CD4-positive, alpha-beta T cell treated with Interleukin-4 for 1 hour (primary cell): Measurements from ENCODE around the gene TOR1B.
"Not testable (repeated sequence)": the region's sequence is repeated elsewhere in the genome, so short reads cannot be mapped to it uniquely, and the experiment has no call there.

Experiments used
- DNase-seq, 2 donors: peaks; one replicate each; pipeline ENCODE4 v3.0.0-alpha.2; 2020 to 2022

TOR1B gene

DNA sequence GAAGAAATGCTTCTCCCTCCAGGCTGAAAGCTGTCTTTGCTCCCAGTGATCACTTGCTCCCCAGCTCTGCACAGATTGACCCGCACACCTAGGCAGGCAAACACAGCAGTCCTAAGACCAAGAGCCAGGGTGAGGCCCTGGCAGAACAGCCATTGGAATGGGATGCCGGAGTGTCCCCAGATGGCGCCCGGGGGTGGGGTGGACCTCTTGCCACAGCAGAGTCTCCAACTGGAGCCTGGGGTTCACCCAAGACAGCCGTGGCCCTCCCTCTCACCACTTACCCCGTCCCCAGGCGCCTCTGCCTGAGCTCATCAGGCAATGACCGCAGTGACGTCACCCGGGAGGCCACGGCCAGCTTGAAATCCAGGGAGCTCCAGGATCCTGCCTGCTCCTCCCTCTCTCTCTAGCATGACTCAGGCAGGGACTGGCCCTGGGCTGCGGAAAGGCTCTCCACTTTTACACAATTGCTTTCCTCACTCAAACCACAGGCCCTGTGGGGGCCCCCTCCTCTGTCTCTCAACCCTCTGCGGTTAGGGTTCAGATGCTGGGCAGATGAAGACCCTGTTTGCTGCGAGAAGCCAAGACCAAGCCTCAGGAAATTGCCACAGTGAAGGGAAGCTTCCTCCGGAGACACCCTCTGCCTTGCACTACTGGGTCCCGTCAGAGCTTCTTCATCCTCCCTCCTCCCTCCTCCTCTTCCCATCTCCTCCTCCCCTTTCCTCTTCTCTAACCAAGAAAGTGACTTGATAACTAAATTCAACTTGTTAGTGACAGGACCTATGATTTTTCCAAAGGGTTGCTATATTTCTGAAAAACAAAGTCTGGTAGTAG, 25.8 kb upstream of the TOR1B start:
- DNase-seq = peak; percentile 39 to 92

DNA sequence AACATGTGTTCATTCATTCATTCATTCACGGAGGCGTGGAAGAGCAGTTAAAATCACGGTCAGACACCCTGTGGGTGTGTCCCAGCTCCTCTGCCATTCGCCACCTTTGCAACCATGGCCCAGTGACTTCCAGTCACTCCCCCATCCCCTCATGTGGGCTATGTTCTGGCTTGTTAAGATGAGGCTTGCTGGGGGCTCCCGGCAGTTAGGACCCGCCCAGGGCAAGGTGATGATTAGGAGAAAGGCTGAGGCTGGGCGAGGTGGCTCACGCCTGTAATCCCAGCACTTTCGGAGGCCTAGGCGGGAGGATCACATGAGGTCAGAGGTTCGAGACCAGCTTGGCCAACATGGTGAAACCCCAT, 25.2 kb upstream of the TOR1B start:
- DNase-seq = no peak

DNA sequence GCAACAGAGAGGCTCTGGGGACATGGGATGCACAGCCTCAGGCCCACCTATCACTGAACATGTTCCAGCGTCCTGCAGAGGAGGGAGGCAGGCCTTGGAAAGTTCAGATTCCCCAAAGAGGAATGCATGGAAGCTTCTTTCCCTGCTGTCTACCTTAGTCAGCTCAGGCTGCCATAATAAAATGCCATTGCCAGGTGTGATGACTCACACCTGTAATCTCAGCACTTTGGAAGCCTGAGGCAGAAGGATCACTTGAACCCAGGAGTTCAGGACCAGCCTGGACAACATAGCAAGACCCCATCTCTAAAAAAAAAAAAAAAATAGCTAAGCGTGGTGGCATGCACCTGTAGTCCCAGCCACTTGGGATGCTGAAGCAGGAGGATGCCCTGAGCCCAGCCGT, 24.5 kb upstream of the TOR1B start:
- no peak for DNase-seq

DNA sequence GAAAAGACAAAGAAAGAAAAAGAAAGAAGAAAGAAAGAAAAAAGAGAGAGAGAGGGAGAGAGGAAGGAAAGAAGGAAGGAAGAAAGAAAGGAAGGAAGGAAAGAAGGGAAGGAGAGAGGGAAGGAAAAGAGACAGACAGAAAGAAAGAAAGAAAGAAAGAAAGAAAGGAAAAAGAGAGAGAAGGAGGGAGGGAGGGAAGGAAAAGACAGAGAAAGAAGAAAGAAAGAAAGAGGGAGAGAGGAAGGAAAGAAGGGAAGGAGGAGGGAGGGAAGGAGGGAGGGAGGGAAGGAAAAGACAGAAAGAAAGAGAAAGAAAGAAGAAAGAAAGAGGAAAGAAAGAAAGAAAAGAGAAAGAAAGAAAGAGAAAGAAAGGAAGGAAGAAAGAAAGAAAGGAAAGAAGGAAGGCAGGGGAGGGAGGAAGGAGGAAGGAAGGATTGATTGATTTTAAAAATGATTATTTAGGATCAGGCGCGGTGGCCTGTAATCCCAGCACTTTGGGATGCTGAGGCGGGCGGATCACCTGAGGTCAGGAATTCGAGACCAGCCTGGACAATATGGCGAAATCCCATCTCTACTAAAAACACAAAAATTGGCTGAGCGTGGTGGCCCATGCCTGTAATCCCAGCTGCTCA, 23.3 kb upstream of the TOR1B start:
- DNase-seq = no peak

DNA sequence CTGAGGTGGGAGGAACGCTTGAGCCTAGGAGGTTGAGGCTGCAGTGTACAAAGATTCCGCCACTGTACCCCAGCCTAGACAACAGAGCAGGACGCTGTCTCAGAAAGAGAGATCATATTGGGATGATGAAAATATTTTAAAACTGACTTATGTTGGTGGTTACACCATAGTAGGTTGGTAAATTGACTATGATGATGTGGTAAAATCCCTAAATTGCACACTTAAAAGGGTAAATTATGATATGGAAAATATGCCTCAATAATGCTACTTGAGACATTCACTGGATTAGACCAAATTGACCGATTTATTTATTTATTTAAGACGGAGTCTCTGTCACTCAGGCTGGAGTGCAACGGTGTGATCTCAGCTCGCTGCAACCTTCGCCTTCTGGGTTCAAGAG, 21.9 kb upstream of the TOR1B start:
- no peak for DNase-seq

DNA sequence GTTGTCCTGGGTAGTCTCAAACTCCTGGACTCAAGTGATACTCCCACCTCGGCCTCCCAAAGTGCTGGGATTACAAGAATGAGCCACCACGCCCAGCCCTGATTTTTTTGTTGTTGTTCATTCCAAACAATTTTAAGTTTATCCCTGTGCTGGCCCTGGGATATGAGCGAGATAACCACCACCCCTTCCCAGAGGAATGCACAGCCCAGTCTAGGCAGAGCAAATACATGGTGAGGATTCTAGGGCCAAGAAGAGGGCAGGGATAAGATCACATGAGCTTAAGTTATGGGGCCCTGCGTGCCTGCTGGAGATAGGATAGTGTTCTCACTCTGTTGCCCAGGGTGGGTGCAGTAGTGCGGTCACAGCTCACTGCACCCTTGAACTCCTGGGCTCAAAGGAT, 21.0 kb upstream of the TOR1B start:
- no peak for DNase-seq

DNA sequence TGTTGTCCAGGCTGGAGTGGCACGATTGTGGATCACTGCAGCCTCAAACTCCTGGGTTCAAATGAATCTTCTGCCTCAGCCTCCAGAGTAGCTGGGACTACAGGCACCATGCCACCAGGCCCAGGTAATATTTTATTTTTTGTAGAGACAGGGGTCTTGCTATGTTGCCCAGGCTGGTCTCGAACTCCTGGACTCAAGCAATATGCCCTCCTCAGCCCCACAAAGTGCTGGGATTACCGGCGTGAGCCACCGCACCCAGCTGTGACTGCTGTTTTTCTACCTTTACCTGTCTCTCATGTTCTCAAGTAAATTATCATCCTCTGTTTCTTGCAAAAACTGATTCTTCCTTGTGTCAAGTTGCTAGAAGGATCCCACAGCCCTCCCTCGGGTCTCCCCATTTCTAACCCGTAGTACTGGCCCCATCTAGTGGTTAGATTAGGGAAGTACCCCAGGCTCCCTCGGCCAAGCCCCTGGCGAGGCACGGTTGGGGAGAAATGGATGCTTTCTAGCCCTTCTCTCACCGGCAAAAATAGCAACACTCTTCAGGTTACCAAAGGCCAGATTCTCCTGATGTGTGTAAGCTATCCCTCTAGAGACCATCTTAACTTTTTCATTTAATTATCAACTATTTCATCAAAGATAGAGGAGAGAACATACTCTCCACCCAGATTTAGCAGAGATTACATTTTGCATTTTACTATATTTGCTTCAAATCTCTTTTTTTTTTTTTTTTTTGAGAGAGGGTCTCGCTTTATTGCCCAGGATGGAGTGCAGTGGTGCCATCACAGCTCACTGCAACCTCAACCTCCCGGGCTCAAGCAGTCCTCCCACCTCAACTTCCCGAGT, 19.2 kb upstream of the TOR1B start:
- DNase-seq = peak; percentile 78 to 84

DNA sequence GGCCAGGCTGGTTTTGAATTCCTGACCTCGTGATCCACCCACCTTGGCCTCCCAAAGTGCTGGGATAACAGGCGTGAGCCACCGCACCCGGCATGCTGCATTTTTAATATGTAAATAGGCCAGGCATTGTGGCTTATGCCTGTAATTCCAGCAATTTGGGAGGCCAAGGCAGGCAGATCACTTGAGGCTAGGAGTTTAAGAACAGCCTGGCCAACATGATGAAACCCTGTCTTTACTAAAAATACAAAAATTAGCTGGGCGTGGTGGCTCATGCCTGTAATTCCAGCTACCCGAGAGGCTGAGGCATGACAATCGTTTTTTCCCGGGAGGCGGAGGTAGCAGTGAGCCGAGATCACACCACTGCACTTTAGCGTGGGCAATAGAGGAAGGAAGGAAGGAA, 18.0 kb upstream of the TOR1B start:
- DNase-seq = not testable (repeated sequence)

DNA sequence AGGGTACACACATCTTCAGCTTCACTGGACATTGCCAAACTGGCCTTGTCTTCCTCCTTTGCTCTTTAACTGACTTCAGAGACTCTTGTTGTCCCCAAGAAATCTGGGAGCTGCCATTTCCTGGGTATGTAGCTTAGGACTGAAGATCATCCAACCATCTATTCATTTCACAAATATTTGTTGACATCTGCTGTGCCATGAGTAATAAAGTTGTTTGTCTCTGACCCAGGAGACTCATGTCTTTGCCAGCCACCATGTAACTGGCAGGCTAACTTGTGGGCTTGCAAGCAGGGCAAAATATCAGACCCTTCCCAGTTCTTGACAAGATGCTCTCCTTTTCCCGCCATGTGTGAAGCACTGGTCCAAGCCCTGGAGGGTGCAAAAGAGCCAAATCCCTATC, 17.1 kb upstream of the TOR1B start:
- DNase-seq = no peak

DNA sequence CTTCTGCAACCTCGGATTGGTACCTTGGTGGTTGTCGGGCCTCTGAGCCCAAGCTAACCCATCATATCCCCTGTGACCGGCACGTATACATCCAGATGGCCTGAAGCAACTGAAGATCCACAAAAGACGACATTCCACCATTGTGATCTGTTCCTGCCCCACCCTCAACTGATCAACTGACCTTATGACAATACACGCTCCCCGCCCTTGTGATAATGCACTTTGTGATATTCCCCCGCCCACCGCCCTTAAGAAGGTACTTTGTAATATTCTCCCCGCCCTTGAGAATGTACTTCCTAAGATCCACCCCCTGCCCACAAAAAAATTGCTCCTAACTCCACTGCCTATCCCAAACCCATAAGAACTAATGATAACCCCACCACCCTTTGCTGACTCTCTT, 16.5 kb upstream of the TOR1B start:
- DNase-seq = no peak

DNA sequence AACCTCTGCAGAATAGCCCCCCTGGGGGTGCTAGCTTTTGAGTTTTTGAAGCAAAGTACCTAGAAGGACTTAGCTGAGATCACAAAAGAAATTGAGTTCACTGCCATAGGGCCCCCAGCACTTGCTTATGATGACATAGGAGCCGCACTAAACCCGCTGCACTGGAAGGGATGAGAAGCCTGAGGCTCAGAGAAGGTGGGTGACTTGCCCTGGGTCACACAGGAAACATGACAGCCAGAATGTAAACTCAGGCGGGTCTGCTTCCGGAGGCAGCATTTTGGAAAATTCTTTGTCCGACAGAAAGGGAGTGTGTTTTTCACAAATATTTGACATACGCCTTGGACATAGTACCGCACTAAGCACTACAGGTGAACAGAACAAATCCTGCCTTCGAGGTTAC, 8.4 kb upstream of the TOR1B start:
- DNase-seq = no peak

DNA sequence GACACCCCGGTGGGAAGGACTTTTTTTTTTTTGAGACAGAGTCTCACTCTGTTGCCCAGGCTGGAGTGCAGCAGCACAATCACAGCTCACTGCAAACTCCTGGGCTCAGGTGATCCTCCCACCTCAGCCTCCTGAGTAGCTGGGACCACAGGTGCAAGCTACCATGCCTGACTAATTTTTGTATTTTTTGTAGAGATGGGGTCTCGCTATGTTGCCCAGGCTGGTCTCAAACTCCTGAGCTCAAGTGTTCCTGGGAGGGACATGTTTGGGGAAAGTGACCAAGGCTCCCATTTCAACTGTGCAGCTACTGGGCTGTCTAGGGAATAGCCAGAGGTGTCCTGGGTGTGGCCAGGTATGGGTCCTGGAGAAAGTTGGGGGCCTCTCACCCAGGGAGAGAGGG, 7.0 kb upstream of the TOR1B start:
- DNase-seq = not testable (repeated sequence)

DNA sequence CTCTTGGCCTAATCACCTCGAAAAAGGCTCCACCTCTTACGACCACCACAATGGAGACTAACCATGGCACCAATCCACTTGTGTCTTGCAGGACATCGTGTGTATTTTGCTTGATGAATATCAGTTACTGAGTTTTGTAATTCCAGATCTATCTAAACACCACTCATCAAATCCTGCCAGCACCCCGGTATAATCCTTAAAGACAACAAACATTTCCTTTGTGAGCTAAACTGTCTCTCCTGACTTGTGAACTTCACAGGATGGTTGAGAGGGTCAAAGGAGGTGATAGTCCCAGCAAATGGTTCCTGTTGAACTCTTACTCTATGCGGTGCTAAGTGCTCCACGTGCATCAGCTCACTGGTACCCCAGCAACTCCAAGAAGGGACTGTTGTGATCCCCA, 4.0 kb upstream of the TOR1B start:
- no peak for DNase-seq

DNA sequence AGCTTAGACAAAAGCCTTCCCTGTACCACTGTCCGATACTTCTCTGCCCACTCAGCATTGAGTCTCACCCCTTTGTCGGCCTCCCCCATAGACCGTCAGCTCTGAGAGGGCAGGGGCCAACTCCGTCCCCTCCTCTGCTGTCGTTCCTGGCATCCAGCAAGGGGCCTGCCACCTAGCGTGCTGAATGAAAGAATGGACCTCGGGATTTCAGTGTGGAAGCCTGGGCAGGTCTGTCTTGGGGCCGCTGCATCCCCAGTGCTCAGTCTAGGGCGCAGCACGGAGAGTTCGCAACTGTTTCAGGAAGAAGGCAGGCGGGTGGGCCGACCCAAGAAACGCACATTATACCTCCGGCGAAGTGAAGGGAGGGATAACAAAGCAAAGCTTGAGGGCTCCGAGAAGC, 1.5 kb upstream of the TOR1B start:
- no peak for DNase-seq

DNA sequence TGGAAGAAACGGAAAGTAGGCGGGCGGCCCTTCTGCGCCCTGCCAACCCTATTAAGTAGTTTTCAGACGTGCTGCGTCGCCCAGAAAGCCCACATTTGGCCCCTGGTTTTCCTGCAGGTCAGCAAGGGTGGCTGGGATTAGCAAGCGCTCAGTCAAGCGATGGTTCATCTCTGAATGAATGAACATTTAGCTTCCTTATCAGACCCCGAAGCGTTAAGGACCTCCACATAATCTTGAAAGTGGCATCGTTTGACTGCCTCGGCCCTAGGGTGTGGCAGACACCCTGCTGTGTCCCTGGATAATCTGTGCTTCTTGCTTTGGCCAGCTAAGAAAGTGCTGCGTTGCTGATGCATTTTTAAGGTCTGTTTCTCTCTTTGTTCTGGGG, 684 bp downstream of the TOR1B start:
- DNase-seq = no peak

DNA sequence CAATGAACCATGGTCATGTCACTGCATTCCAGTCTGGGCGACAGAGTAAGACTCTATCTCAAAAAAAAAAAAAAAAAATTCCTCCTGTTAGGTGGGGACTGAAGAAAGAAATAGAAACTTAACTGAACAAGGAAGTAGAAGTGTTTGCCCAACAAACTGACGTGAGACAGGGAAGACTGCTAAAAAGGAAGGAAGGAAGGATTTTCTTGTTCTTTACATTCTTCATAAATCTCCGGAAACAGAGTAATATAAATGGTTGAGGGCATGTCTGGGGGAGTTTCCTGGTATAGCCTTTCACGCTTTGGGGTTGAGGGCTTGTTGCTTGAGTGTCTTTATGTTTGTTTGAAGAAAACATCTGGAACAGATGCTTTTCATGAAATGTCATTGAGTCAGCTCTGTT, 3.1 kb downstream of the TOR1B start:
- DNase-seq = no peak

DNA sequence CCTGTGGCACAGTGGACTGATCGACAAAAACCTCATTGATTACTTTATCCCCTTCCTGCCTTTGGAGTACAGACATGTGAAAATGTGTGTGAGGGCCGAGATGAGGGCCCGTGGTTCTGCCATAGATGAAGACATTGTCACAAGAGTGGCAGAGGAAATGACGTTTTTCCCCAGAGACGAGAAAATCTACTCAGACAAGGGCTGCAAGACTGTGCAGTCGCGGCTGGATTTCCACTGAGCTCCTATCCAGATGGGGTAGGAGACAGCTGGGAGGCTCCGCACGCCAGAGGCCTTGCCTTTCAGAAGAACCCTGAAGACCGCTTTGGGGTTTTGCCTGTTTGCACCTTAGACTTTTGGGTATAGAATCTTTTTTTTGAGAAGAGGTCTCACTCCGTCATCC, 6.4 kb downstream of the TOR1B start:
- no peak for DNase-seq

DNA sequence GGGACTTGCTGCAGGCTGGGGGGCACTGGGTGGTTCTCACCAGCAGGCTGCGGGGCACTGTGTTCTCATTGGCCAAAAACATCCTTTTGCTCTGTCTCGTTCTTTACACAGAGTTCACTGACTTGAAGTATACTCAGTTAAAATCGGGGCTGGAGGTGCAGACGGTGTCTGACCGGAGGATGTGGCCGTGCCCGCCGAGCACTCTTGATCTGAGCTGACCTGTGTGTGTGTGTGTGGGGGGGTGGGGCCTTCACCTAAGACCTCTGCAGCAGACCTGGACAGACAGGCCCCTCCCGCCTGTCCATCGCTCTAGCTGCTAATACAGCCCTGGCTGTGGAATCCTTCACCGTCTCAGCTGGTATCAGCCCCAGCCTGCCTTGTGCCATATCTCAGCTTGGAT, 7.1 kb downstream of the TOR1B start:
- no peak for DNase-seq

DNA sequence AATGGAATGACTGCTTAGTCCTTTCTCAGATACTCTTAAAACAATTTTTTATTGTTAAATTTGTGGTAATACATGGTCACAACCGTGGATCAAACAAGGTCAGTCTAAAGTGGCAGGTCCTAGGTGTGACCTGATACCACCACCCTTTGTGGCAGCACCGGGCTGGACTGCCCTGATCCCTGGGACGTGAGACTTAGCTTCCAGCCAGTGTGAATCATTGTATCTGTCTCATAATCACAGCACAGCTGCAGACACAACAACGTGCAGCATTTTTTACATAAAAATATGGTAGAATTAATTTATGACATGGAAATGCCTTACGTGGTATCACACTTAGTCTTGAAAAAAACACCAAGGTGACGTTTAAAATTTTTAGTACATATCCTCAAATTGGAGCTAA, 7.8 kb downstream of the TOR1B start:
- no peak for DNase-seq

DNA sequence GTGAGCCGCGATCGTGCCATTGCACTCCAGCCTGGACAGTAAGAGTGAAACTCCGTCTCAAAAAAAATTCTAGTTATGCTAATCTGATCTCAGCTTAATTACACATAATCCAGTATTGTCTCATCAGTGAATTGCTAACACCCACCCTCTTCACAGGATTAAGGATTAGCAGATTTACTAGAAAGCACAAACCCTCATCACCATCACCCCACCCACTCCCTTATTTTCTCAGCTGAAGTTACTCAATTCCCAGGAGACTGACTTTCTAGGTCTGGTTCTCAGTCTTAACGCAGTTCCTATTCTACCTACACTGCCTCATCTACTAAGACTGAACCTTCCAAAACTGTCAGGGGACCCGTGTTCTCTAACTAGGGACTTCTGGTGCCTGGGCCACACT, 9.0 kb downstream of the TOR1B start:
- DNase-seq = no peak

DNA sequence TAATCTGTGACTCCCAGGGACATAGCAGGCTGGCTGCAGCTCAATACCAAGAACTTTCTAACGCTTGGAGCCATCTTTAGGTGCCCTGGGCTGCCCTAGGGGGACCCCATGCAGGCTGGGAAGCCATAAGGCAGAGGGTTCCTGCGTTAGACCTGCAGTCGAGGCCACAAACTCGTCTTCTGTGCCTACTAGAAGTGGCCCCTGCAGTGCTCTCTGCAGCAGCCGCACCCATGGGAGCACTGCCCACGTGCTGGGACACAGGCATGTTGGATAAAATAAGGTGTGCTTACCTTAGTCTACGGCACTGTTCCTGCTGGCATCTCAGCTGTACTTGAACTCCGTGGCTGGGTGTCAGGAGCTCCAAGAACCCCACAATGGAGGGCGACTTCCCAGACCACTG, 9.4 kb downstream of the TOR1B start:
- no peak for DNase-seq

DNA sequence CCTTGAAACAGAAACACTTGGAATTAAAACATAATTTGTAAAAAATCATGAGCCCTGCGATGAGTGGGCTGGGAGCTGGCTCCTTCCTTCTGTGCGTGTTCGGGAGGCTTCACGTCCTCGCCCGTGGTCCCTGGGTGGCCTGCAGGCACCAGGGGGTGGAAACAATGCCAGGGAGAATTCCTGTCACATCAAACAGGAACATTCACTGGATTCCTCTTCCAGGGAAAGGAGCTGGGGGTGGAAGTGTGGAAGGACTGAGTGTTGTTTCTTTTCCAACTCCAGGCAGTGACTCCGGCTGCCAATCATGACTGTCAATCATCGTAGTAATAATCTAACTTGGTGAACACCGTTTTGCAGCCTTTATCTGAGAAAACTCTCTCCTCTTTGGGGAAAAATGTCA, 10.7 kb downstream of the TOR1B start:
- DNase-seq = no peak

DNA sequence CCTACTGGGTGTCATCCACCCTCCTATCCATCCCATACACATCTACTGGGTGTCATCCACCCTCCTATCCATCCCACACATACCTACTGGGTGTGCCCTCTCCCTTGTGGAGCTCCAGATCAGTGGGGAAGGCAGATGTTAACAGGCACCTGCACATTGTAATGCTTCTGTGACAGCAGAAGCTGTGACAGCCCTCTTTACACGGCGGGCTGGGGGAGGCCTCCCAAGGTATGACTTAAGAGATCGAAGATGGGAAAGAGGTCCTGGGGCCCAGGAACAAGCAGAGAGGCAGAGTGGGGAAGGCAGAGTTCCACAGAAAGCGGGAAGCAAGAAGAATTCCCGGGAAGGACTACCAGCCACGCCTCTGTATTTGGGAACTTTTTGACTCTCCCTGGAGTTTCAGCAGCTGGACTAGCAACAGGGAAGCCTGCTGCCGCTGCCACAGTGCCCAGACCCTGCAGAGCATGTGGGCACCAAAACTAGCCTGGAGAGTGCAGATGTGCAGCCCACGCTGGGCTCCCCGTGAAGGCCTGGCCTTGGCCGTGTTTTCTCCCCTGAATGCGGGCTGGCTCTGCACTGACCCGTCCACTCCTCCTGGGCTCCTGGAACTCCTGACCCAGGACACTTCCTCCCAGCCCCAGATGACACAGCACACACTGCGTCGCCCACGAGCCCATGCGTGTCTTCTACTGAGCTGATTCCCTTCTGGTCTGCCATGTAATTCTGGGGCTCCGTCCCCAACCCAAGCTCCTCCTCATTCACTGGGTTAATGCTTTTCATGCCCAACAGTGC, 11.6 kb downstream of the TOR1B start:
- DNase-seq = no peak
